Fibroblast of the aortic adventitia (primary cell): ENCODE results near the gene PRUNE1. TPM values are rescaled to one million over a fixed set of nuclear protein-coding genes. Genes with fewer than 3 reads are reported as not detected.

Source experiments
- DNase-seq: peaks from one replicate; pipeline ENCODE4 v3.0.0-alpha.2; 2010; ENCODE audit warnings: low read depth
- H3K4me3 ChIP-seq: 2 replicates; pipeline ENCODE4 v1.5.1; 2011; ENCODE audit warnings: low read depth, mild to moderate bottlenecking, control low read depth, low read length, moderate library complexity
- total RNA-seq: library from RNA; depleted of rRNA; stranded (reverse); fragments of >200 nt; gene quantifications from 2 replicates; pipeline ENCODE4 v1.2.3, GENCODE V29; 2012; ENCODE audit warnings: low replicate concordance
- TF ChIP-seq, protein P1 (sequence below): IDR thresholded peaks from 2 replicates; pipeline ENCODE4 v1.5.1; 2011; ENCODE audit warnings: mild to moderate bottlenecking, low read length, control low read depth, inconsistent platforms; ENCODE audit not compliant: insufficient read depth

PRUNE1 gene
- total RNA-seq, 1 donor: 10.8 TPM

DNA sequence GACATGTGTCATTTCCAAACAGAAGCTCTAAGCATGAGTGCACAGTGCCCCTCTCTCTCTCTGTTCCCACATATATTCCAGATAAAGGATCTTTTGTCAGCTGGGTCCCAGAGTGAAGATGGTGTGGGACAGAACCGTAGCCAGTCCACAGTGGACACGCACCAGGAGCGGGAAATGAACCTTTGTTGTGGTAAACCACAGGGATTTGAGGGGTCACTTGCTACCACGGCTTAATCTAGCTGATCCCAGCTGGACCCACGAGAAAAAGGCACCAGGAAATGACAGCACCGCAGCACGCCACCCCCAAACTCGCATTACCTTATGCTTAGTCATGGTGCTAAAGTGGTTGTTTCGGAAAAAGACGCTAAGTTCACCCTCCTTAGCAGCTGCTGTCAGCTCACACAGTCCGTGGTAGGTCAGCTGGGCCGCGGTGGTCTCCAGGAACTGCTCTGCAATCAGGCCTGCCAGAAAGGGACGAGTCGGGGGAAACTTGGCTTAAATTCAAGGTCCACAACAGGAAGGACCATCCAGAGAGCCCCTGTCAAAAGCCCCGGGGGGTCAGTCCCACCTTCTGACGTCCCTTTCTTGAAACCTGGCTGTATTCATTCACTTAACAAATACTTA lies 9.1 kb upstream of the PRUNE1 start:
- TF ChIP-seq, protein P1, sequence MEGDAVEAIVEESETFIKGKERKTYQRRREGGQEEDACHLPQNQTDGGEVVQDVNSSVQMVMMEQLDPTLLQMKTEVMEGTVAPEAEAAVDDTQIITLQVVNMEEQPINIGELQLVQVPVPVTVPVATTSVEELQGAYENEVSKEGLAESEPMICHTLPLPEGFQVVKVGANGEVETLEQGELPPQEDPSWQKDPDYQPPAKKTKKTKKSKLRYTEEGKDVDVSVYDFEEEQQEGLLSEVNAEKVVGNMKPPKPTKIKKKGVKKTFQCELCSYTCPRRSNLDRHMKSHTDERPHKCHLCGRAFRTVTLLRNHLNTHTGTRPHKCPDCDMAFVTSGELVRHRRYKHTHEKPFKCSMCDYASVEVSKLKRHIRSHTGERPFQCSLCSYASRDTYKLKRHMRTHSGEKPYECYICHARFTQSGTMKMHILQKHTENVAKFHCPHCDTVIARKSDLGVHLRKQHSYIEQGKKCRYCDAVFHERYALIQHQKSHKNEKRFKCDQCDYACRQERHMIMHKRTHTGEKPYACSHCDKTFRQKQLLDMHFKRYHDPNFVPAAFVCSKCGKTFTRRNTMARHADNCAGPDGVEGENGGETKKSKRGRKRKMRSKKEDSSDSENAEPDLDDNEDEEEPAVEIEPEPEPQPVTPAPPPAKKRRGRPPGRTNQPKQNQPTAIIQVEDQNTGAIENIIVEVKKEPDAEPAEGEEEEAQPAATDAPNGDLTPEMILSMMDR: no peak
- DNase-seq: peak; percentile 16
- no peak overlapping the region for H3K4me3 ChIP-seq

- no peak overlapping the region for H3K4me3 ChIP-seq
- TF ChIP-seq, protein P1: no peak
- no peak for DNase-seq
Measured at GRCh38 chr1:150999926-151000325, 8.3 kb upstream of the PRUNE1 start.

GRCh38 chr1:151000408-151000807 lies 7.8 kb upstream of the PRUNE1 start:
- no peak overlapping the region for H3K4me3 ChIP-seq
- TF ChIP-seq, protein P1: no peak

GRCh38 chr1:151001602-151002001 lies 6.6 kb upstream of the PRUNE1 start:
- TF ChIP-seq, protein P1: no peak
- DNase-seq: no peak
- no peak overlapping the region for H3K4me3 ChIP-seq

More at GRCh38 chr1:151000408-151000807, 7.8 kb upstream of the PRUNE1 start:
- no peak for DNase-seq

DNA sequence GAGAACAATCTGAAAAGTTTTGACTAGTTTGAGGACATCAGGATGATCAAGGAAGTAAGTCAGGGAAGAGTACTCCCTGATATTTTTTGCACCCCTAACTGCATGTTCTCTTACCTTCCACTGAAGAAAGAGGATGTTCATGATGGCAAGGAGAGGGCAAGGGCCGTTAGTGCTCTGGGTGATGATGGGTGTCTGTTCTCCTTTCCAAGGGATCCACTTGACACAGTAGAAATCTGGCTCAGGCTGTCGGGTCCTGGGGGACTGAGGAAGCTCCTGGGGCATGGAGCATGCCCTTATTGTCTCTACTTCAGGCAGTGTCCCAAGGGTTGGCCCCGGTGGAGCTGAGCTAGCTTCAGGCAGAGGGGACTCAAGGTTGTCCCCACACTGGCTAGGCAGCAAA lies 6.2 kb upstream of the PRUNE1 start:
- no peak overlapping the region for H3K4me3 ChIP-seq
- DNase-seq: no peak
- TF ChIP-seq, protein P1: no peak

DNA sequence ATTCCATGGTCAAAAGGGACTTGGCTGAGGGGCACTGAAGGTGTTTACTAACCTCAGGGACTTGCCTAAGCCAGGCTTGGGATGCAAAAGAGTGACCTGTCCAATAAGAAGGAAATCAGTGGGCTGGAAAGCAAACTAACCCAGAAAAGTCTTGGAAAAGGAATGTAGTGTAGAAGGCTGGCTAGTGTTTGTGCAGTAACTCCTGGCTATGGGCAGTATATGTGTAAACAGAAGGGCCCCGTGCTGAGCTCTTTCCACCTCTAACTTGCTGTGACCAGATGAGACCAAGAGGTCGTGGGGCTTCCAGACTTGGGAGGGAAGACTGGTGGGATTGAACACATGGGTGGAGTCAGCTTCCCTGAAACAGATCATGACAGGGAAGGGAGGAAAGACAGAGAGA lies 5.6 kb upstream of the PRUNE1 start:
- H3K4me3 ChIP-seq: no peak overlapping the region
- TF ChIP-seq, protein P1: no peak
- DNase-seq: no peak

DNA sequence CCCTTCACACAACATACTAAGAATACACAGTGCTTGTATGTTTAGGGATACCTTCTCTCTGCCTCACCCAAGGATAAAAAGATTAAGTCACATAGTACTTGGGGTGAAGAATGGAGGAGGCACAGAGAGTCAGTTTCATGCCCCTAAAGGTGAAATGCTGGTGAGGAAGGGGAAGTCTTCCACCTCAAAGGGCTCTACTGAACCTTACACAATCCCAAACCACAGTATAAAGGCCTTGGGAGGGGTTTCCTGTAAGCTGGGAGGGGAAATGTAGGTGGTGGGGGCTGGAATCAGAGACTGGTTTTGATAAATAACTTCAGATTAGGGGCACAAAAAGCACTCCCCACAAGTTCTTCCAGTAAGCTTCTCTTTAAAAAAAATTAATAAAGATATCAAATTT lies 5.1 kb upstream of the PRUNE1 start:
- TF ChIP-seq, protein P1: no peak
- H3K4me3 ChIP-seq: no peak overlapping the region
- no peak for DNase-seq
